Memory B cell (primary cell): ENCODE data around the gene CELF5.
A peak's percentile ranks its signal among the peaks of the same experiment; 100 is the strongest.
"Not testable (repeated sequence)": the region's sequence is repeated elsewhere in the genome, so short reads cannot be mapped to it uniquely, and the experiment has no call there.

ENCODE experiments used
- ATAC-seq: fragments of 150-1000 bp; cut with Tn5 transposase; 2 replicates; pipeline ENCODE4 v1.10.0; 2021; ENCODE audit warnings: low read depth, mild to moderate bottlenecking, moderate library complexity
- DNase-seq, 2 donors: peaks; one replicate each; pipeline ENCODE4 v3.0.0; 2022; ENCODE audit warnings: low spot score in 2 of 2
- H3K27ac Mint-ChIP-seq: one replicate; pipeline ENCODE4 v1.8.0; 2022; ENCODE audit warnings: mild to moderate bottlenecking, moderate library complexity, mixed read lengths
- H3K27me3 Mint-ChIP-seq: one replicate; pipeline ENCODE4 v1.8.0; 2022; ENCODE audit warnings: mixed read lengths
- H3K36me3 Mint-ChIP-seq: one replicate; pipeline ENCODE4 v1.8.0; 2022; ENCODE audit warnings: mild to moderate bottlenecking, mixed read lengths
- H3K4me1 Mint-ChIP-seq: one replicate; pipeline ENCODE4 v1.8.0; 2022; ENCODE audit warnings: mixed read lengths
- H3K4me3 Mint-ChIP-seq: one replicate; pipeline ENCODE4 v1.8.0; 2022; ENCODE audit warnings: mild to moderate bottlenecking, moderate library complexity, mixed read lengths
- H3K9me3 Mint-ChIP-seq: one replicate; pipeline ENCODE4 v1.8.0; 2022; ENCODE audit warnings: mixed read lengths

The CELF5 gene

GRCh38 chr19:3210347-3211017, 14.0 kb upstream of the CELF5 start:
- peaks cover 7% of the 10 kb centered on the region for H3K36me3 Mint-ChIP-seq
- DNase-seq = peak; percentile 58 to 76
- no peaks in the 10 kb centered on the region for H3K27me3 Mint-ChIP-seq
- H3K4me1 Mint-ChIP-seq = peaks cover 8% of the 10 kb centered on the region
- no peak overlapping the region for H3K4me3 Mint-ChIP-seq
- peak overlapping the region; percentile 14 for H3K27ac Mint-ChIP-seq
- no peaks in the 10 kb centered on the region for H3K9me3 Mint-ChIP-seq
- ATAC-seq = peak; percentile 80

GRCh38 chr19:3211191-3211590, 13.3 kb upstream of the CELF5 start:
- Mint-ChIP-seq H3K4me1 (peaks cover 8% of the 10 kb centered on the region), H3K4me3 (no peak overlapping the region), H3K27me3 (no peaks in the 10 kb centered on the region), H3K9me3 (no peaks in the 10 kb centered on the region), H3K36me3 (peaks cover 7% of the 10 kb centered on the region), H3K27ac (no peak overlapping the region)
- DNase-seq = no peak
- ATAC-seq = no peak

- H3K4me3 Mint-ChIP-seq = peak overlapping the region; percentile 56
- H3K4me1 Mint-ChIP-seq = peaks cover 8% of the 10 kb centered on the region
- no peak for DNase-seq
- H3K27ac Mint-ChIP-seq = no peak overlapping the region
- peaks cover 2% of the 10 kb centered on the region for H3K36me3 Mint-ChIP-seq
- no peak for ATAC-seq
- no peaks in the 10 kb centered on the region for H3K27me3 Mint-ChIP-seq
- H3K9me3 Mint-ChIP-seq = no peaks in the 10 kb centered on the region
These were observed 11.3 kb upstream of the CELF5 start for GRCh38 chr19:3213159-3213558.

- H3K4me3 Mint-ChIP-seq = no peak overlapping the region
- no peak overlapping the region for H3K27ac Mint-ChIP-seq
These were observed 7.6 kb upstream of the CELF5 start for GRCh38 chr19:3216874-3217273.

GRCh38 chr19:3220576-3220975, 3.9 kb upstream of the CELF5 start:
- DNase-seq = no peak
- no peaks in the 10 kb centered on the region for H3K36me3 Mint-ChIP-seq
- H3K27ac Mint-ChIP-seq = no peak overlapping the region
- H3K9me3 Mint-ChIP-seq = no peaks in the 10 kb centered on the region
- H3K4me3 Mint-ChIP-seq = no peak overlapping the region
- no peak for ATAC-seq
- peaks cover 7% of the 10 kb centered on the region for H3K4me1 Mint-ChIP-seq
- peaks cover 14% of the 10 kb centered on the region for H3K27me3 Mint-ChIP-seq

More at GRCh38 chr19:3216874-3217273, 7.6 kb upstream of the CELF5 start:
- Mint-ChIP-seq H3K4me1 (peaks cover 2% of the 10 kb centered on the region), H3K27me3 (peaks cover 1% of the 10 kb centered on the region), H3K9me3 (no peaks in the 10 kb centered on the region), H3K36me3 (peaks cover 2% of the 10 kb centered on the region)
- DNase-seq (no peak), ATAC-seq (no peak)

GRCh38 chr19:3221576-3221975, 2.9 kb upstream of the CELF5 start:
- DNase-seq, H3K27ac Mint-ChIP-seq, H3K36me3 Mint-ChIP-seq: not testable (repeated sequence)

GRCh38 chr19:3222709-3223108, 1.8 kb upstream of the CELF5 start:
- H3K27me3 Mint-ChIP-seq = peaks cover 19% of the 10 kb centered on the region
- peak overlapping the region; percentile 24 for H3K4me3 Mint-ChIP-seq
- H3K27ac Mint-ChIP-seq = no peak overlapping the region
- DNase-seq (no peak), ATAC-seq (no peak)
- no peaks in the 10 kb centered on the region for H3K36me3 Mint-ChIP-seq
- H3K9me3 Mint-ChIP-seq = no peaks in the 10 kb centered on the region
- peaks cover 7% of the 10 kb centered on the region for H3K4me1 Mint-ChIP-seq

More at GRCh38 chr19:3221576-3221975, 2.9 kb upstream of the CELF5 start:
- not testable (repeated sequence) for H3K4me3 Mint-ChIP-seq, ATAC-seq, H3K9me3 Mint-ChIP-seq, H3K4me1 Mint-ChIP-seq
- peaks cover 16% of the 10 kb centered on the region for H3K27me3 Mint-ChIP-seq

- Mint-ChIP-seq H3K27ac (no peak overlapping the region), H3K9me3 (no peaks in the 10 kb centered on the region), H3K4me1 (peaks cover 11% of the 10 kb centered on the region), H3K4me3 (peak overlapping the region; percentile 76), H3K36me3 (no peaks in the 10 kb centered on the region), H3K27me3 (peaks cover 25% of the 10 kb centered on the region)
- ATAC-seq (no peak), DNase-seq (no peak)
These were observed 666 bp downstream of the CELF5 start for GRCh38 chr19:3225169-3225485.

GRCh38 chr19:3225677-3226093, 1.2 kb downstream of the CELF5 start:
- H3K9me3 Mint-ChIP-seq = no peaks in the 10 kb centered on the region
- H3K4me3 Mint-ChIP-seq = no peak overlapping the region
- peaks cover 11% of the 10 kb centered on the region for H3K4me1 Mint-ChIP-seq
- no peak for DNase-seq
- no peak overlapping the region for H3K27ac Mint-ChIP-seq
- H3K36me3 Mint-ChIP-seq = no peaks in the 10 kb centered on the region
- peaks cover 25% of the 10 kb centered on the region for H3K27me3 Mint-ChIP-seq
- ATAC-seq = no peak

- Mint-ChIP-seq H3K4me1 (peaks cover 11% of the 10 kb centered on the region), H3K27me3 (peaks cover 25% of the 10 kb centered on the region), H3K27ac (no peak overlapping the region), H3K4me3 (no peak overlapping the region), H3K9me3 (peaks cover 2% of the 10 kb centered on the region), H3K36me3 (no peaks in the 10 kb centered on the region)
- ATAC-seq = no peak
- no peak for DNase-seq
These were observed 2.7 kb downstream of the CELF5 start for GRCh38 chr19:3227054-3227626.

GRCh38 chr19:3229346-3229743, 4.9 kb downstream of the CELF5 start:
- H3K4me3 Mint-ChIP-seq = no peak overlapping the region
- H3K27ac Mint-ChIP-seq = no peak overlapping the region
- peaks cover 30% of the 10 kb centered on the region for H3K27me3 Mint-ChIP-seq
- peaks cover 2% of the 10 kb centered on the region for H3K9me3 Mint-ChIP-seq
- DNase-seq (no peak), ATAC-seq (no peak)
- peaks cover 8% of the 10 kb centered on the region for H3K4me1 Mint-ChIP-seq
- no peaks in the 10 kb centered on the region for H3K36me3 Mint-ChIP-seq

GRCh38 chr19:3229888-3230496, 5.5 kb downstream of the CELF5 start:
- Mint-ChIP-seq H3K27ac (no peak overlapping the region), H3K27me3 (peaks cover 28% of the 10 kb centered on the region), H3K4me3 (no peak overlapping the region), H3K36me3 (no peaks in the 10 kb centered on the region), H3K4me1 (peaks cover 6% of the 10 kb centered on the region), H3K9me3 (peaks cover 3% of the 10 kb centered on the region)
- DNase-seq (no peak), ATAC-seq (no peak)

GRCh38 chr19:3231288-3231687, 6.8 kb downstream of the CELF5 start:
- Mint-ChIP-seq H3K27me3 (peaks cover 31% of the 10 kb centered on the region), H3K4me1 (peaks cover 4% of the 10 kb centered on the region), H3K9me3 (peaks cover 5% of the 10 kb centered on the region), H3K36me3 (no peaks in the 10 kb centered on the region), H3K4me3 (no peak overlapping the region), H3K27ac (no peak overlapping the region)
- DNase-seq (no peak), ATAC-seq (no peak)

GRCh38 chr19:3233116-3233515, 8.7 kb downstream of the CELF5 start:
- no peak for ATAC-seq
- H3K4me1 Mint-ChIP-seq = peaks cover under 1% of the 10 kb centered on the region

More at GRCh38 chr19:3233116-3233515, 8.7 kb downstream of the CELF5 start:
- H3K4me3 Mint-ChIP-seq = no peak overlapping the region
- H3K9me3 Mint-ChIP-seq = peaks cover 5% of the 10 kb centered on the region
- no peak for DNase-seq
- H3K27ac Mint-ChIP-seq = no peak overlapping the region
- peaks cover 23% of the 10 kb centered on the region for H3K27me3 Mint-ChIP-seq
- no peaks in the 10 kb centered on the region for H3K36me3 Mint-ChIP-seq
